Measurements from ENCODE around the gene SH3BP4.

GRCh38 chr2:235009081-235009480 is 57.3 kb downstream of the SH3BP4 start:
- TF ChIP-seq, protein P1, sequence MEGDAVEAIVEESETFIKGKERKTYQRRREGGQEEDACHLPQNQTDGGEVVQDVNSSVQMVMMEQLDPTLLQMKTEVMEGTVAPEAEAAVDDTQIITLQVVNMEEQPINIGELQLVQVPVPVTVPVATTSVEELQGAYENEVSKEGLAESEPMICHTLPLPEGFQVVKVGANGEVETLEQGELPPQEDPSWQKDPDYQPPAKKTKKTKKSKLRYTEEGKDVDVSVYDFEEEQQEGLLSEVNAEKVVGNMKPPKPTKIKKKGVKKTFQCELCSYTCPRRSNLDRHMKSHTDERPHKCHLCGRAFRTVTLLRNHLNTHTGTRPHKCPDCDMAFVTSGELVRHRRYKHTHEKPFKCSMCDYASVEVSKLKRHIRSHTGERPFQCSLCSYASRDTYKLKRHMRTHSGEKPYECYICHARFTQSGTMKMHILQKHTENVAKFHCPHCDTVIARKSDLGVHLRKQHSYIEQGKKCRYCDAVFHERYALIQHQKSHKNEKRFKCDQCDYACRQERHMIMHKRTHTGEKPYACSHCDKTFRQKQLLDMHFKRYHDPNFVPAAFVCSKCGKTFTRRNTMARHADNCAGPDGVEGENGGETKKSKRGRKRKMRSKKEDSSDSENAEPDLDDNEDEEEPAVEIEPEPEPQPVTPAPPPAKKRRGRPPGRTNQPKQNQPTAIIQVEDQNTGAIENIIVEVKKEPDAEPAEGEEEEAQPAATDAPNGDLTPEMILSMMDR (IDR thresholded peaks at IDR 0.05), result no peak
- TF ChIP-seq POLR2A (IDR thresholded peaks at IDR 0.05) (no peak), POLR2AphosphoS5 (IDR thresholded peaks at IDR 0.05) (no peak)

Measured in gastroesophageal sphincter (tissue), 3 donors.